Smooth muscle cell (in vitro differentiated cells): Measurements from ENCODE around the gene EEF1AKMT2. TPM values are rescaled to one million over a fixed set of nuclear protein-coding genes. Genes with fewer than 3 reads are reported as not detected.
A peak's percentile ranks its signal among the peaks of the same experiment; 100 is the strongest.

Source experiments
- DNase-seq: peaks from one replicate; lab custom pipeline; 2025; ENCODE audit not compliant: unreplicated experiment; lab: John Stamatoyannopoulos, UW
- H2AFZ ChIP-seq: fragments of 200-600 bp; sonication (generic); 2 replicates; pipeline ENCODE4 v1.6.0; 2016; ENCODE audit warnings: antibody characterized with exemption, low read depth, mild to moderate bottlenecking
- H3F3A ChIP-seq: fragments of 200-600 bp; sonication (generic); 2 replicates; pipeline ENCODE4 v1.6.0; 2017; ENCODE audit warnings: antibody characterized with exemption, low read depth
- H3K27ac ChIP-seq: fragments of 200-600 bp; sonication (generic); 2 replicates; pipeline ENCODE4 v1.5.1; 2016; ENCODE audit warnings: low read depth, mild to moderate bottlenecking
- H3K27me3 ChIP-seq: fragments of 200-600 bp; sonication (generic); 2 replicates; pipeline ENCODE4 v1.6.1; 2016; ENCODE audit warnings: low read depth, mild to moderate bottlenecking
- H3K36me3 ChIP-seq: fragments of 200-600 bp; sonication (generic); 2 replicates; pipeline ENCODE4 v1.5.1; 2016; ENCODE audit warnings: low read depth
- H3K4me1 ChIP-seq: fragments of 200-600 bp; sonication (generic); 2 replicates; pipeline ENCODE4 v1.5.1; 2016; ENCODE audit warnings: low read depth
- H3K4me2 ChIP-seq: fragments of 200-600 bp; sonication (generic); 2 replicates; pipeline ENCODE4 v1.6.0; 2016; ENCODE audit warnings: mild to moderate bottlenecking
- H3K4me3 ChIP-seq: fragments of 200-600 bp; sonication (generic); 2 replicates; pipeline ENCODE4 v1.5.1; 2016; ENCODE audit warnings: mild to moderate bottlenecking
- H3K79me2 ChIP-seq: fragments of 200-600 bp; sonication (generic); 2 replicates; pipeline ENCODE4 v1.6.0; 2016; ENCODE audit warnings: low read depth, mild to moderate bottlenecking
- H3K9ac ChIP-seq: fragments of 200-600 bp; sonication (generic); 2 replicates; pipeline ENCODE4 v1.6.0; 2016; ENCODE audit warnings: low read depth
- H3K9me3 ChIP-seq: fragments of 200-600 bp; sonication (generic); replicated peaks from 2 replicates; pipeline ENCODE4 v1.5.1; 2016; ENCODE audit warnings: low read depth
- H4K20me1 ChIP-seq: fragments of 200-600 bp; sonication (generic); 2 replicates; pipeline ENCODE4 v1.6.0; 2016; ENCODE audit warnings: low read depth
- WGBS: methylation state at CpG from one replicate; pipeline ENCODE4 v1.1.7; 2016; ENCODE audit warnings: low lambda C conversion rate; 5-methylcytosine and 5-hydroxymethylcytosine counted together
- polyA plus RNA-seq: library from polyadenylated mRNA; unstranded; fragments of >200 nt; fragmentation: Nextera tagmentation; extraction: Ambion mirVana; gene quantifications from 2 replicates; pipeline ENCODE4 v1.2.1, GENCODE V29; 2016
- total RNA-seq: library from RNA; depleted of rRNA; stranded (reverse); fragments of >200 nt; gene quantifications from 2 replicates; pipeline ENCODE4 v1.2.3, GENCODE V29; 2014
- TF ChIP-seq, protein P1 (sequence below): fragments of 200-600 bp; sonication (generic); IDR thresholded peaks from 2 replicates; pipeline ENCODE4 v1.5.1; 2017; ENCODE audit warnings: borderline replicate concordance, mild to moderate bottlenecking, antibody characterized with exemption; ENCODE audit not compliant: insufficient read depth, poor library complexity, severe bottlenecking

The EEF1AKMT2 gene
- total and polyA plus RNA-seq, 2 experiments from 2014 or later = 20.1 to 26.4 TPM

DNA sequence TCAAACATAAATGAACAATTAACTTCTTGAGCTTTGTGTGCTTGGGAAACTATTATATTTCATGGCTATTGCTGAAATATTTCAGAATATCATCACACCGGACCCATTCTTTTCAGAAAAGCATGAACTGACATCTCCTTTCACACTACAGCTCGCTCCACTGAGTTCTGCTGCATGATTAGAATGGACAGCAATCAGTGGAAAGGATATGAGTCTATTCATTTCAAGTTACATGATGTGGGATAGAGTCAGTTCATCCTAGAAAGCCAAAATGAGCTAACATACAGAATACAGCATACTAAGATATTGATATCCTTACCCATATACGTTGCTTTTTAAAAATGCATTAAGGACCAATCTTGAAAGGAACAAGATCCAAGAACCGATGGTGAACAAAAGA lies 46.4 kb downstream of the EEF1AKMT2 start:
- Histone ChIP-seq H3K27me3 (no peaks in the 10 kb centered on the region), H3K79me2 (no peaks in the 10 kb centered on the region), H3F3A (peaks cover 19% of the 10 kb centered on the region), H3K9ac (peak overlapping the region; percentile 65), H3K27ac (peak overlapping the region; percentile 85), H3K4me3 (peak overlapping the region; percentile 64), H3K36me3 (peaks cover 5% of the 10 kb centered on the region), H2AFZ (no peak overlapping the region), H3K4me1 (peaks cover 32% of the 10 kb centered on the region), H4K20me1 (peaks cover 32% of the 10 kb centered on the region), H3K9me3 (no peaks in the 10 kb centered on the region), H3K4me2 (peak overlapping the region; percentile 87)
- TF ChIP-seq, protein P1, sequence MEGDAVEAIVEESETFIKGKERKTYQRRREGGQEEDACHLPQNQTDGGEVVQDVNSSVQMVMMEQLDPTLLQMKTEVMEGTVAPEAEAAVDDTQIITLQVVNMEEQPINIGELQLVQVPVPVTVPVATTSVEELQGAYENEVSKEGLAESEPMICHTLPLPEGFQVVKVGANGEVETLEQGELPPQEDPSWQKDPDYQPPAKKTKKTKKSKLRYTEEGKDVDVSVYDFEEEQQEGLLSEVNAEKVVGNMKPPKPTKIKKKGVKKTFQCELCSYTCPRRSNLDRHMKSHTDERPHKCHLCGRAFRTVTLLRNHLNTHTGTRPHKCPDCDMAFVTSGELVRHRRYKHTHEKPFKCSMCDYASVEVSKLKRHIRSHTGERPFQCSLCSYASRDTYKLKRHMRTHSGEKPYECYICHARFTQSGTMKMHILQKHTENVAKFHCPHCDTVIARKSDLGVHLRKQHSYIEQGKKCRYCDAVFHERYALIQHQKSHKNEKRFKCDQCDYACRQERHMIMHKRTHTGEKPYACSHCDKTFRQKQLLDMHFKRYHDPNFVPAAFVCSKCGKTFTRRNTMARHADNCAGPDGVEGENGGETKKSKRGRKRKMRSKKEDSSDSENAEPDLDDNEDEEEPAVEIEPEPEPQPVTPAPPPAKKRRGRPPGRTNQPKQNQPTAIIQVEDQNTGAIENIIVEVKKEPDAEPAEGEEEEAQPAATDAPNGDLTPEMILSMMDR = no peak
- WGBS = 85% methylated on average over 4 of the region's 4 CpGs
- DNase-seq = no peak

- Histone ChIP-seq H3K36me3 (peaks cover 5% of the 10 kb centered on the region), H3K79me2 (no peaks in the 10 kb centered on the region), H3K4me1 (peaks cover 41% of the 10 kb centered on the region), H3F3A (peaks cover 19% of the 10 kb centered on the region), H3K9ac (peak within 1 kb of the TSS; percentile 65), H2AFZ (no peak within 1 kb of the TSS), H3K27ac (peak within 1 kb of the TSS; percentile 85), H3K27me3 (no peaks in the 10 kb centered on the region), H3K4me2 (peak within 1 kb of the TSS; percentile 99), H3K9me3 (no peaks in the 10 kb centered on the region), H3K4me3 (peak within 1 kb of the TSS; percentile 82), H4K20me1 (peaks cover 40% of the 10 kb centered on the region)
- 2% methylated on average over 76 of the region's 100 CpGs for WGBS
- TF ChIP-seq, protein P1 = no peak
- DNase-seq = peak; percentile 48
These were observed 47.3 kb downstream of the EEF1AKMT2 start, which contains the start of gene FAM53B for GRCh38 chr10:124744102-124745050. Gene FAM53B, minus strand, starts transcription at chr10:124744378. Its CDS starts 37,665 bp downstream, at chr10:124706713.

DNA sequence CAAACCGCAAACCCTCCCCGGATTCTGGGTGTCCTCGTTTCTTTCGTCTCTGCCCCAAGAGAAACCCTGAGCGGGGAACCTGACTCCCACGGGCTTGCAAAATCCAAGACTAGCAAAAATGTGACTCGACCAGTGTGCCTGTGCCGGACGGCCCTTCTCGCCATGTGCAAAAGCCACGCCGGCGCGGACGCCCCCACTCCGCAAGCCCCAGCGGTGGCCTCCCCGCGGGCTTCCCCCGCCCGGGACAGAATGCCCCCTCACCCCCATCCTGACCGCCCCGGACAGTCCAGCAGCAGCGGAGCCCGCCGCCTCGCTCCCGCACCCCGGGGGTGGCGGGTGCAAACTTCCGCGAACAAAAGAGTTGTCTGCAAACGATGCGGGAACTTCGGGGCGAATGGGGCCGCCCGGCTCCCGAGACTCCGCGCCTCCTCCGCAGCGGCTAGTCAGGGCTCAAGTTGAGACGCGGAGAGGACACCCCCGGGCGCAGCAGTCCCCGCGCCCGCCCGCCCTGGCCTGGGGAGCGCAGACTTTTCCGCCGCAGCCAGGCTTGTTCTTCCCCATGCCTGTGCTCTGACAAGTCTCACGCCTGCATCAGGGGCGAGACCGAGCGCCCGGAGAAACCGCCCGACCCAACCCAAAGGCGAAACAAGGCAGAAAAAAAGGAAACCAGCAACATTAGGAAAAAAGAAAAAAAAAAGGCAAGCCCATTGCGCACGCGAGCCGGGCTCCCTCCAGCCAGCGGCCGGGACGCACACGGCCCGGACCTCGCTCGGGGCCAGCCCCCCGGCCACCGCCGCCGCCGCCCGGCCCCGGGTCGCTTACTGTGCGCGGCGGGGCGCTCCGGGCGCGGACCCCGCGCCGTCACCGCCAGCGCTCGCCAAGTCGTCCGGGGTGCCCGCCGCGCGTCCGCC lies 48.2 kb downstream of the EEF1AKMT2 start:
- TF ChIP-seq, protein P1 = no peak
- DNase-seq = no peak
- H2AFZ ChIP-seq = no peak overlapping the region
- no peaks in the 10 kb centered on the region for H3K79me2 ChIP-seq
- peak overlapping the region; percentile 82 for H3K4me3 ChIP-seq
- H3K27me3 ChIP-seq = no peaks in the 10 kb centered on the region
- peak overlapping the region; percentile 56 for H3K9ac ChIP-seq
- peak overlapping the region; percentile 99 for H3K4me2 ChIP-seq
- peaks cover 48% of the 10 kb centered on the region for H4K20me1 ChIP-seq
- peaks cover 5% of the 10 kb centered on the region for H3K36me3 ChIP-seq
- 1% methylated on average over 60 of the region's 101 CpGs for WGBS
- no peak overlapping the region for H3K27ac ChIP-seq
- peaks cover 48% of the 10 kb centered on the region for H3K4me1 ChIP-seq
- H3F3A ChIP-seq = peaks cover 19% of the 10 kb centered on the region
- H3K9me3 ChIP-seq = no peaks in the 10 kb centered on the region
